ENCODE measurements around the gene EXOC6B. TPM values are rescaled to one million over a fixed set of nuclear protein-coding genes. Genes with fewer than 3 reads are reported as not detected.

EXOC6B gene
- total and polyA plus RNA-seq, 9 of the 15 experiments (the other 6 are each of a cell fraction or from before 2014, with no cell fraction given): 0.28 to 4.2 (median 2.0) TPM

- TF ChIP-seq CBX1 (IDR thresholded peaks at IDR 0.05; ENCODE audit: low read depth) (no peak), STAG1 (CRISPR knock-in tag; IDR thresholded peaks at IDR 0.05; ENCODE audit: borderline replicate concordance) (no peak), SREBF2 (CRISPR knock-in tag; IDR thresholded peaks at IDR 0.05) (no peak), BCL6 (CRISPR knock-in tag; IDR thresholded peaks at IDR 0.05) (no peak), RBM15 (IDR thresholded peaks at IDR 0.05; ENCODE audit: insufficient read depth, low read length) (no peak), CBFA2T2 (conservative IDR thresholded peaks at IDR 0.05) (no peak), ZNF316 (IDR thresholded peaks at IDR 0.05) (peak; percentile 88), RBM22 (IDR thresholded peaks at IDR 0.05; ENCODE audit: low read depth, low read length, poor library complexity, severe bottlenecking) (no peak), RUNX1 (IDR thresholded peaks at IDR 0.05; ENCODE audit: low read depth) (no peak), CBFA2T3 (IDR thresholded peaks at IDR 0.05) (no peak), SAP30 (IDR thresholded peaks at IDR 0.05; ENCODE audit: borderline replicate concordance, insufficient read depth, low read depth, low read length, poor library complexity, severe bottlenecking) (no peak), ATF2 (CRISPR knock-in tag; IDR thresholded peaks at IDR 0.05) (no peak), ZNF507 (tag; conservative IDR thresholded peaks at IDR 0.05) (no peak), TAF7 (tag; IDR thresholded peaks at IDR 0.05) (no peak), HDAC6 (IDR thresholded peaks at IDR 0.05; ENCODE audit: low read depth, low read length) (no peak), GABPB1 (CRISPR knock-in tag; IDR thresholded peaks at IDR 0.05) (no peak), ZSCAN32 (CRISPR knock-in tag; IDR thresholded peaks at IDR 0.05) (no peak), ZNF121 (CRISPR knock-in tag; conservative IDR thresholded peaks at IDR 0.05) (no peak), TARDBP (IDR thresholded peaks at IDR 0.05) (no peak), BDP1 (IDR thresholded peaks at IDR 0.05; ENCODE audit: insufficient read depth, insufficient read length) (no peak), WHSC1 (IDR thresholded peaks at IDR 0.05; ENCODE audit: low read length) (no peak), NFE2 (IDR thresholded peaks at IDR 0.05; ENCODE audit: low read depth) (peak; percentile 77), RB1 (IDR thresholded peaks at IDR 0.05; ENCODE audit: low read depth) (no peak), LARP7 (IDR thresholded peaks at IDR 0.05) (no peak)
- TF ChIP-seq, protein P1, sequence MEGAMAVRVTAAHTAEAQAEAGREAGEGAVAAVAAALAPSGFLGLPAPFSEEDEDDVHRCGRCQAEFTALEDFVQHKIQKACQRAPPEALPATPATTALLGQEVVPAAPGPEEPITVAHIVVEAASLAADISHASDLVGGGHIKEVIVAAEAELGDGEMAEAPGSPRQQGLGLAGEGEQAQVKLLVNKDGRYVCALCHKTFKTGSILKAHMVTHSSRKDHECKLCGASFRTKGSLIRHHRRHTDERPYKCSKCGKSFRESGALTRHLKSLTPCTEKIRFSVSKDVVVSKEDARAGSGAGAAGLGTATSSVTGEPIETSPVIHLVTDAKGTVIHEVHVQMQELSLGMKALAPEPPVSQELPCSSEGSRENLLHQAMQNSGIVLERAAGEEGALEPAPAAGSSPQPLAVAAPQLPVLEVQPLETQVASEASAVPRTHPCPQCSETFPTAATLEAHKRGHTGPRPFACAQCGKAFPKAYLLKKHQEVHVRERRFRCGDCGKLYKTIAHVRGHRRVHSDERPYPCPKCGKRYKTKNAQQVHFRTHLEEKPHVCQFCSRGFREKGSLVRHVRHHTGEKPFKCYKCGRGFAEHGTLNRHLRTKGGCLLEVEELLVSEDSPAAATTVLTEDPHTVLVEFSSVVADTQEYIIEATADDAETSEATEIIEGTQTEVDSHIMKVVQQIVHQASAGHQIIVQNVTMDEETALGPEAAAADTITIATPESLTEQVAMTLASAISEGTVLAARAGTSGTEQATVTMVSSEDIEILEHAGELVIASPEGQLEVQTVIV (CRISPR knock-in tag; IDR thresholded peaks at IDR 0.05; ENCODE audit: borderline replicate concordance): no peak
- TF ChIP-seq, protein P2, sequence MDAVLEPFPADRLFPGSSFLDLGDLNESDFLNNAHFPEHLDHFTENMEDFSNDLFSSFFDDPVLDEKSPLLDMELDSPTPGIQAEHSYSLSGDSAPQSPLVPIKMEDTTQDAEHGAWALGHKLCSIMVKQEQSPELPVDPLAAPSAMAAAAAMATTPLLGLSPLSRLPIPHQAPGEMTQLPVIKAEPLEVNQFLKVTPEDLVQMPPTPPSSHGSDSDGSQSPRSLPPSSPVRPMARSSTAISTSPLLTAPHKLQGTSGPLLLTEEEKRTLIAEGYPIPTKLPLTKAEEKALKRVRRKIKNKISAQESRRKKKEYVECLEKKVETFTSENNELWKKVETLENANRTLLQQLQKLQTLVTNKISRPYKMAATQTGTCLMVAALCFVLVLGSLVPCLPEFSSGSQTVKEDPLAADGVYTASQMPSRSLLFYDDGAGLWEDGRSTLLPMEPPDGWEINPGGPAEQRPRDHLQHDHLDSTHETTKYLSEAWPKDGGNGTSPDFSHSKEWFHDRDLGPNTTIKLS (IDR thresholded peaks at IDR 0.05; ENCODE audit: borderline replicate concordance, low read depth): no peak
Observed at GRCh38 chr2:72745679-72746368, 80.0 kb downstream of the EXOC6B start (continued).

Measured in K562 (cell line).